Stimulated activated naive CD4-positive, alpha-beta T cell treated with Interleukin-2 at 50 U/mL for 16 hours (primary cell): ENCODE measurements around the gene SFXN5.

Source experiments
- DNase-seq: peaks from one replicate; lab custom pipeline; 2025; lab: John Stamatoyannopoulos, UW

The SFXN5 gene

GRCh38 chr2:72994282-72994990 is 77.1 kb downstream of the SFXN5 start:
- no peak for DNase-seq

GRCh38 chr2:72993933-72994280 is 77.6 kb downstream of the SFXN5 start:
- no peak for DNase-seq

- DNase-seq = no peak
These were observed 78.2 kb downstream of the SFXN5 start for GRCh38 chr2:72993147-72993932.

- no peak for DNase-seq
These were observed 78.8 kb downstream of the SFXN5 start for GRCh38 chr2:72992734-72993102.

- DNase-seq = no peak
These were observed 79.4 kb downstream of the SFXN5 start for GRCh38 chr2:72991980-72992733.

GRCh38 chr2:72991439-72991725 is 80.1 kb downstream of the SFXN5 start:
- DNase-seq = no peak

GRCh38 chr2:72990695-72991438 is 80.6 kb downstream of the SFXN5 start:
- DNase-seq = no peak

GRCh38 chr2:72989770-72990556 is 81.5 kb downstream of the SFXN5 start:
- DNase-seq = no peak

- DNase-seq = no peak
These were observed 82.7 kb downstream of the SFXN5 start for GRCh38 chr2:72988726-72989273.

- no peak for DNase-seq
These were observed 83.5 kb downstream of the SFXN5 start for GRCh38 chr2:72988041-72988440.

GRCh38 chr2:72985891-72986683 is 85.4 kb downstream of the SFXN5 start:
- no peak for DNase-seq

- no peak for DNase-seq
These were observed 86.4 kb downstream of the SFXN5 start for GRCh38 chr2:72985136-72985535.

GRCh38 chr2:72984172-72984671 is 87.3 kb downstream of the SFXN5 start:
- no peak for DNase-seq

GRCh38 chr2:72983500-72984161 is 87.9 kb downstream of the SFXN5 start:
- DNase-seq = no peak

- DNase-seq = no peak
These were observed 88.6 kb downstream of the SFXN5 start for GRCh38 chr2:72982781-72983499.

- no peak for DNase-seq
These were observed 89.3 kb downstream of the SFXN5 start for GRCh38 chr2:72982219-72982618.

GRCh38 chr2:72981536-72981935 is 90.0 kb downstream of the SFXN5 start:
- DNase-seq = no peak

GRCh38 chr2:72980535-72981217 is 90.8 kb downstream of the SFXN5 start:
- DNase-seq = no peak

GRCh38 chr2:72979896-72980295 is 91.6 kb downstream of the SFXN5 start:
- DNase-seq = no peak
